NCI-H510A (cell line): ENCODE data around the gene PLA2G12A.

Experiments
- DNase-seq: peaks from one replicate; lab custom pipeline; 2025; lab: John Stamatoyannopoulos, UW

The PLA2G12A gene

DNA sequence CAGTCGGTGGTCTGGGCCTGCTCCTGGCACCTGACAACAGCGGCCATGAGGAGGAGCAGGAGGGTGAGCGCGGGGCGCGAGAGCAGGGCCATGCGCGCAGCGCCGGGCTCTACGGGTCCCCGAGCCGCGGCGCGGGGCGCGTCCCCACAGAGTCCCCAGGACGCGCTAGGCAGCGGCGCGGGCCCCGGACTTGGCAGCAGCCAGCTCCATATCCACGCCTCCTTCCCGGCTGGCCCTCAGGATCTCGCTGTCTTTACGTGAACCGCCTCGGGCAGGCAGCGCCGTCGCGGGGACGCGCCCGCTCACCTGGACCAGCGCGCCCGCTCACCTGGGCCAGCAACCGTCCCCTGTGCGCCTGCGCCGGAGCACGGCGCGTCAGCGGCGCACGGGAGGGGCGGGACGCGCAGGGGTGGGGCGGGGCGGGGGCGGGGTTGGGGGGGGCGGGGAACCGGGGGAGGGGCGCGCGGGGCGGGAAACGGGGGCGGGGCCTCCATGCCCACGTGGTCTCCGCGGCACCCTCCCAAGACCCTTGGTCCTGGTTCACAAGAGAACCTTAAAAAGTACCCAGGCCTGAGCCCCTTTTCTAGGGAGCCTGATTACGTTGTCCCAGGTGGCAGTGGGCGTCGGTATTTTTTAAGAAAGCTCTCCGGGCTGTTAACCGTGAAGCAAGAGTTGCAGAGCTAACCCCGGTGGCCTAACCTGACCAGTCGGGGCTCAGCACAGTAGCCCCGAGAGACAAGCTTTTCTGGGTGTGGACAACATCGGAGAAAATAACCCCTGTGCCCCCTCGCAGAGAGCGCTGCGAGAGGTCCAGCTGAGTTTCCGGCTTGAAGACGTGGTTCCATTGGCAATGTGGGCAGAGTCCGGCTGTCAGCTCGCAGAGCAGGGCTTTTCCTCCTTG, at the start of gene PLA2G12A:
PLA2G12A (minus strand) TSS at position 353 of the 901 bp plus-strand sequence; CDS start at position 92, 261 bp downstream.
- DNase-seq: peak; percentile 64

DNA sequence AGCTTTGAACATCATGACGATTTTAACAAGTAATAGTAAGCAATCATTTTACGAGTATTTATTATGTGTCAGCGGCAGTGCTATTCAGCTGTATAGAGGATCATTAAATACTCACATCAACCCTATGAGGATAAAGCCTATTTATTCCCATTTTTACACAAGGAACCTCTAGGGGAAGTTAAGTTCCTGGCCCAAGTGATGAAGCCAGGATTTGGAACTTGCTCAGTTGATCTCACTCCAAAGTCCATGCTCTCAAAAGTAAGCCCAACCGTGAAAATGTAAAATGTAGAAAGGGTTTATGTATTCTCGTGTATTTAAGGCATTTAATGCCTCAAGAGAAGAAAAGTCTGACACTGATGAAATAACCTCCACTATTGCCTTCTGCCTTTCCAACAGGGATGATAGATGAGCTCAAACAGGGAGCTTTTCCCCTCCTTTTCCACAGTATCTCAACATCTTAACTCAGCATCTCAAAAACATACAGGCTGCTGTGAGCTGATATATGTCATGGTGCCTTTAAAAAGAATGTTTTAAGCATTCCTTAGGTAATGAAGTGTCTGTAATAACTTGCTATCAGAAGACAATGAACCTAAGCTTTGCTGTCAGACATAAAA, 35.0 kb upstream of the PLA2G12A start:
- DNase-seq: no peak

DNA sequence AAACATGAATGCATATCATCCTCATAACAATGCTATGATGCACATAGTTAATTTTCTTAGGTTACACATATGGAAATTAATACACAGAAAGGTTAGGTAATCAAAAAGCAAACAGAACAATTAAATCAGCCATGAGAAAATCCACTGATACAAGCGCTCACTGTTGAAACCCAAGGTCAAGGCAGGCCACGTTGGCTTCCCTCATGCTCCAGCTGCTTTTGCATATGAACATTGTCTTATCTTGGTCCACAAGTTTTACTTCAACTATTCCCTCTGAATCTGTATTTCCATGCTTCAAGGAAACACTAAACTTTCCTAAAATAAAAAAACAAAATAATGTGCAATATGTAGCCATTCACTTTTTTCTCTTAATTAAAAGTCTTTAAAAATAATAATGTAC, 34.5 kb upstream of the PLA2G12A start:
- no peak for DNase-seq

DNA sequence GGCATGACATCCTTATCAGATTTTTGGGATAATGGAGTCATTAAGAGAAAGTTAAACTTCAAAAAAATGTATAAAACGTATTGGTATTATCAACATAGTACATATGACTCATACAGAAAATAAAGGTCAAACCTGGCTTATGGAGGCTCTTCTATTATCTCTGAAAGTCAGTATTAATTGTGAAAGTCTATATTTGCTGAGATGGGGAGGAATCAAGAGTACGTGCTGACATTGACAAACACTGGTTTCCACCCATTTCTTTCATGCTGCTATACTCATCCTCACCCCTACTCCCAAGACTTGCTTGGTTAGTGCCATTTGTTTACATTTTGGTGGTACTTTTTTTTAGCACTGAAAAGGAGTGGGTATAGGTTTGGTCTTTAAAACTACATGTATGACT, 30.8 kb upstream of the PLA2G12A start:
- DNase-seq: no peak

DNA sequence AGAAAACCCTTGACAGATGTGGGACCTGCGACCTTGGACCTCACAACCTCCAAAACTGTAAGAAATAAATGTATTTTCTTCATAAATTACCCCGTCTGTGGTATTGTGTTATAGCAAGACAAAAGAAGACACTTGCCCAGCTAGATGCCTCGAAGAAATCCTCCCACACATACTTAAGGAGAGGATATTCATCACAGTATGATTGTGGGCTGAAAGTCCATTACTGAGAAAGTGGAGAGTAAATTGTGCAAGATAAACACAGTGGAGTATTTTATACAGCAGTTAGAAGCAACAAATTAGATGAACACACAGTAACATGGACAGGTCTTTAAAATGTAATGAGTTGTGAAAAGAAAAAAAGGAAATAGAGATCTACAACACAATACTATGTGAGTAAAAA, 25.8 kb upstream of the PLA2G12A start:
- DNase-seq: no peak

DNA sequence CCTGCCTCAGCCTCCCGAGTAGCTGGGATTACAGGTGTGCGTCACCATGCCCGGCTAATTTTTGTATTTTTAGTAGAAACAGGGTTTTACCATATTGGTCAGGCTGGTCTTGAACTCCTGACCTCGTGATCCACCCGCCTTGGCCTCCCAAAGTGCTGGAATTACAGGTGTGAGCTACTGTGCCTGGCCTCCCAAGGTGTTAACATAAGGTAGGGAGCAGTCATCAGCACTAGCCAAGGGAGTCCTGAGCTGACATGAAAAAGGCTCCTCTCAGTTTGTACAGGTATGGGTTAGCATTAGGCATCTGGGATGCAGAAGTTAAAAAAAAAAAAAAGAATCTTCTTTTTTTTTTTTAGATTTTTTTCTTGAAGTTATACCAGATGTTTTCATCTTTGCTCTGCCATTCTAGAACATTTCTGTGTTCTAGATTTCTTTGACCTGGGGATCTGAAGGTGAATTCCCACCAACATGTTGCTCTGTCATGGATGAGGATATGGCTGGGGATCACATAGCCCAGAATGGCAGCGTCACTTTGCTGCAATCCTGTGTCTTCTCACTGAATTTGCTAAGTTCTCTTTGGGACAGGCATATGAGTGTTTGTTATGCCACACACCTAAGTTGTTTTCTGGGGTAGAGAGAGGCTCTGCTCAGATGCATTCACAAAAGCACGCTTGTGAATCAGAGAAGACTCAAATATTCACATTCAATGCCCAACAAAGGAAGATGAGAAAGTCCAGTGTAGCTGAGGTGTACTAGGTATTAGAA, 24.4 kb upstream of the PLA2G12A start:
- no peak for DNase-seq

DNA sequence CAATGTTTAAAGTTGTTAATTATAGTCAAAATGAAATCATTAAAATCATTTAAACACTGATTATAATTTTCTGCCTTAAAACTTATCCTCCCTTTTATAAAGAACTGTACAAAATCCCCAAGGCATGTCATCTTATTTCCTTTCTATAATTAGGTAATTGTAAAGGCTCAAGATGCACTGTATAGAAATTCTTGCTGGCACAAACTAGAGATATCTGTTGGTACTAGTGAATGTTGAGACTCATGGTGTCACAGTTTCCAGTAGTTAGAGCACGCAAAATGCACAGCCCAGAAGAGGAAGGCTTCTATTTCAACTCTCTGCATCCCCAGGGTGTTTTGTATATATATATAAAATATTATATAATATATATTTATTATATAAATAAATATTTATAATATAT, 22.7 kb upstream of the PLA2G12A start:
- DNase-seq: no peak

DNA sequence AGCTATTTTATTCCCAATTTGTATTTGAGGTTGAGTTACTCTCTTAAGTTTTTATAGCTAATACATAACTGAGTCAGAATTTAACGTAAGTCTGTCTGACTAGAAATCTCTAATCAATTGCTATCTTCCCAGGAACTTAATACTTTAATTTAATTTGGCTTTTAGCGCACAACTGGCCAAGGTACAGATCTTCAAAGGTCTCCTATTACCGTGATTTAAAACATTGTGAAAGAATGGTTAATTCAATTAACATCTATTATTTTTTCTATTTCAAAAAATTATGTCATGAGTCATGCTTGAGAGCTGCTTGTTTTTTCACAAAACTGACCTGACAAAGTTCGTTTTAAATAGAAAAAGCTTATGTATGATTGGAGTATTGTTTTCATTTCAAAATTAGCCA, 22.0 kb upstream of the PLA2G12A start:
- no peak for DNase-seq

DNA sequence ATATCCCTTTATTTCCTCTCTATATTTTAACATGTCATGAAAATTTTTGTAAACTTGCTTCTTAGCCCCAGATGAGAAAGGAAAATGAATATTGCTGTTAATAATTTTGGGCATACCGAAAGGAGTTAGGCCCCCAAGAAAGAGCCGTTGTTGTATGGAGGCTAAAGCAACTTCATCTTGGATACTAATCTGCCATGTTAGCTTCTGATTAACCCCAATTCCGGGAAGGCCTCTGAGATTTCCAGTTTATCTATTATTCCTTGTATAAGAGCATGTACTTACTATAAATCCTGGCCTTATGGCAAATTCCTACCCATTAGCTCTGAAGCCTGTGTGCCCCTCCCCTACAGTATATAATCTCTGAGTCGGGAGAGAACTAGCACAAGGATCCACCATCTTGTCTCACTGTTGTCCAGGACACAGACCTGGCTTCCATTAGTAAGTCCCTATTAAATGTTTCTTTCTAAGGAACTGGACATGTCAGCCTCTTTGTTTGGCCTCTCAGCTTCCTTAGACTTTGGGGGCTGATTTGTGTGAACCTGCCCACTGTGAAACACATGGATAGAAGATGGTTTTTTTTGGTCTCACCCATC, 20.9 kb upstream of the PLA2G12A start:
- no peak for DNase-seq

DNA sequence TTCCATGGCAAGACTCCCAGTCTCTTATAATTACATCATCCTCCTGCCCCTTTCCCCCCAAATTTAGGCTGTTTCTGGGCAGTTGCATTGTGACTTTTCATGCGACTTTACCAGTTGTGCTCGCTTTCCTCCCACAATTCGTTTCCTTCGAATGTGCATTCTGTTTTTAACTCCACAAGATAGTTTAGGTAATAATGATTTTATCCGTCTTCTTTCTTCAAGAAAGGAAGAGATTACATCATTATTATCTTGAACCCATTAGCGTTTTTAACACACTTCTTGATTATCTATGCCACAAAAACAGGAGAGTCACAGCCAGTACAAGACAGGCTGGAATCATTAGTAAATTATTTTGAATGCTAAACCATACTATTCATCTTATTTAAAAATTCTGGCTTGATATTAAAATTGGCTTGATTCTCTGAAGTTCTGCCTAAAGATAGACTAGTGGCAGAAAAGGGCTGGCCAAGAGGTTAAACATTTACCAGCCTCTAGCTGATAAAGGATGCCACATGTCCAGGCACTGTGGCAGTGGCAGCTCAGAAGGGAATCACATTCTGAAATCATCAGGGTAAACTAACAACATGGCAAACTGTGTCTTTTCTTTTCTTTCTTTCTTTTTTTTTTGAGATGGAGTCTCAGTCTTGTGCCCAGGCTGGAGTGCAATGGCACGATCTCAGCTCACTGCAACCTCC, 19.7 kb upstream of the PLA2G12A start:
- DNase-seq: no peak

DNA sequence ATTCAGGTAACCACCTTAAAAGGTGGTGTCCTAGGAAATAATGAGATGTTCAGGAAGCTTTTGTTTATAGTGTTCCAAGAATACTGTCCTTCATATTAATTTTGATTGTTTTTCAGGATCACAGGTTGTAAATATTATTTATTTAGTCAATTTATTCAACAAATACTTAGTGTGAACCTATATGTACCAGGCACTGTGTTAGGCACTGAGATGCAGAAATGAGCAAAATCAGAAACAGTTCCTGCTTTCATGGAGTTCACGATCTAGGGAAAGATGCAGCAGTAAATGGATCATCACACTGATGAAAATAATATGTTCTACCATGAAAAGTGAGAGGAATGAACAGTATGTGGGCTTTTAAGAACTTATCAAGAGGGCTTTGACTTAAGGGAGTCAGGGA, 18.2 kb upstream of the PLA2G12A start:
- no peak for DNase-seq

DNA sequence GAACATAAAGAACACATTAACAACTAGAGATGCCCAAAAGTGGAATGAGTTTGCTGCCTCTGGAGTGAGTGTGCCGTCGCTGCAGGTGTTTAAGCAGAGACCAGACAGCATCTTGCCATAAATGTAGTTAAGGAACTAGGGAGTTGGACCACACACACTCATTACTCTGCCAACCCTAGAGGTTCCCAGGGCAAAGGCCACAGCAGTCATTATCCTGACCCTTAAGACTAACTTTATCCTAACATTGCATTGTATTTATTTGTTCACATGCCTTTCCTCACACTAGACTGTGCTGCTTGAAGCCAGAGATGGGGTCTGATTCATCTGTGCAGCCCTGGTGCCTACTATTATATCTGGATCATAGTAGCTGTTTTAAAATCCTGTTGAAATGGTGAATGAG, 16.9 kb upstream of the PLA2G12A start:
- no peak for DNase-seq

DNA sequence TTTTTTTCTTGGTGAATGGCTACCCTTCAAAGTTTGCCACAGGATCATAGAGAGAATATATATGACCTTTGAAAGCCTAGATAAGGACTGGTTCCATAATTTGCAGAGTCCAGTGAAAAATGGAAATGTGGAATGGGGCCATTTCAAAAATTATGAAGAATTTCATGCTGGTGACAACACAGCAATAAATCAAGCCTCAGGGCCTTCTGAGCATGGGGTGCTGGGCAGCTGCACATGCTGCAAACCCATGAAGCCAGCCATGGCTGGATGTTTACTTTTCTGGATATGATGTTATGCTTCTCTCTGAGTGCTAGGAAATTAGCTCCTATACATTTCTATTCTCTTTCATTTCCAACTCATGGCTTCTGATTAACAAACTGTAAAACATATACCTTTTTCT, 16.0 kb upstream of the PLA2G12A start:
- no peak for DNase-seq

DNA sequence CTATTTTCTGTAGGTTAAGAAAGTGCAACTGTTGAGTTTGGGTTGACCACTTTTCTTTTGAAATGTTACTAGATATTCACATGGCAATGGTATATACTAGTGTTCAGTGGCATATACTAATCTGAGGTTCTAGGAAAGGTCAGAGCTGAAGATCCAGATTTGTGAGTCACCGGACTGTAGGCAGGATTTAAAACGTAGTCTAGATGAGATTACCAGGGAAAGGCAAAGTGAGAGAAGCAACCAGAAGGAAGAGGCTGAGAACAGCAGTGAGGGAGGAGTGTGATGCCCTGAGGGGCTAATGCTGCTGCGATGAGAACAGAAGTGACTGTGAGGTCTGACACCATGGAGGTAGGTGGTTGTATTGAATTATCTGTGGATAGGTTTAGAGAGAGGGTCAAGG, 9.7 kb upstream of the PLA2G12A start:
- no peak for DNase-seq

DNA sequence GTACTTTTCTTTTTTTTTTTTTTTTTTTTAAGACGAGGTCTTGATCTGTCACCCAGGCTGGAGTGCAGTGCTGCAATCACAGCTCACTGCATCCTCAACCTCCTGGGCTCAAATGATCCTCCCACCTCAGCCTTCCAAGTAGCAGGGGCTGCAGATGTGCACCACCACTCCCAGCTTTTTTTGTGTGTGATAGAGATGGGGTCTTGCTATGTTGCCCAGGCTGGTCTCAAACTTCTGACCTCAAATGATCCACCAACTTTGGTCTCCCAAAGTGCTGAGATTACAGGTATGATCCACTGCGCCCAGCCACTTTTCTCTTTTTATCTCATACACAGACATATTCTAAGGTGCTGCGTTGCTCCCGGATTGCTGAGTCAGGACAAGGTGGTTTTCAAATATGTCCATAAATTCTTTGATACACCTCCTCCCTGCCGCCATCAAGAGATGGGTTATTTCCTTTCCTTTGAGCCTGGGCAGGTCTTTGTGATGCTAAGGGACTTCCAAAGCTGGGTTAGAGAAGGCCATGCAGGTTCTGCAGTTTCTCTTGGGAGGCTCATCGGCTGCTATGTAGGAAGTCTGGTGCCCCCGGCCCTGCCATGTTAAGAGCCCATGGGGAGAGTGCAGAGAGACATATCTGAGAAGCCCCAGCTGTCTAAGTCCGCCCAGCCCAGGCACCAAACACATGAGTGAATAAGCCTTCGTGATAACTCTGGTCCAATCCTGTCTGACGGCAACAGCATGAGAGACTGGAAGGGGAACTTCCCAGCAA, 8.4 kb upstream of the PLA2G12A start:
- DNase-seq: no peak

DNA sequence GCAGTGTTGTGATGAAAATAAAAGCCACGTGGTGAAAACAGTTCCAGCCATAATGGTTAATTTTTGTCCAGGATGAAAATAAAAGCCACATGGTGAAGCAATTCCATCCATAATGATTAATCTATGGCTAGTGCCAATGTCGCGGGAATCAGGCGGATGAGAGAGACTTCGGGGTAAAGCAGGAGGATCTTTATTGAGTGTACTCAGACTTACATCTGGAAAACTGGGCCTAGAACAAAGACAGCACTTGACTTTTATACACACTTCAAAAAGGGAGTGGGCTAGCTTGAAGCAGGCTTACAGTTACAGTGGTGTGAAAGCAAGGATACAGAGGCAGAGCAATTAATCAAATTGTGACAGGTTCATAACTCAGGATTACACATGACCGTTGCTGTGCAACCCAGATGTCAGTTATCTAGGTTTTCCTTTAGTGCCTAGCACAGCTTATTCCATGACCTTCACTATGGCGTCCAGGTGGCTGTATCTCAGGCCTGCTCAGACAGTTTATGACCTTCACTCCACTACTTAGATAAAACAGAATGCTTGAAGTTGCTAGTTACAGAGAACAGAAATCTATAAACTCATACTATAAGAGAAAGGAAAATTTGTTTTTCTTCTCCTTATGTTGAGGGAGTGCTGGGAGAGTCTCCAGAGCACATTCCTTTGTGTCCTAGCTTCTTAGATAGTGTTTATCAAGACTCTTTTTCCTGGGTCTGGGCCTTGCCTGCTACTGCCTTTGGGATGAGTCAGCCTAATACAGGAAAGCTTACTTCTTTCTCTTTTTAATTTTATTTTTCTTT, 5.9 kb upstream of the PLA2G12A start:
- peak; percentile 18 for DNase-seq

DNA sequence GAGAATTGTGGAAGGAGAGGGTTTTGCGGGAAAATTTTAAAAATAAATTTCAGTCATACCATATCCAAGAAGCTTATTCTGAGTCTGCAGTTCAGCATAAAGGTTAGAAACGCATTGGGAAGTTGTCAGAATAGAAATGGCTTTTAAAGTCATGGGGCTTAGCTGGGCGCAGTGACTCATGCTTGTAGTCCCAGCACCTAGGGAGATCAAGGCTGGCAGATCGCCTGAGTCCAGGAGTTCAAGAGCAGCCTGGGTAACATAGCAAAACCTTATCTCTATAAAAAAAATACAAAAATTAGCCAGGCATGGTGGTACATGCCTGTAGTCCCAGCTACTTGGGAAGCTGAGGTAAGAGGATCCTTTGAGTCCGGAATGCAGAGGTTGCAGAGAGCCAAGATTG, 3.9 kb upstream of the PLA2G12A start:
- no peak for DNase-seq

DNA sequence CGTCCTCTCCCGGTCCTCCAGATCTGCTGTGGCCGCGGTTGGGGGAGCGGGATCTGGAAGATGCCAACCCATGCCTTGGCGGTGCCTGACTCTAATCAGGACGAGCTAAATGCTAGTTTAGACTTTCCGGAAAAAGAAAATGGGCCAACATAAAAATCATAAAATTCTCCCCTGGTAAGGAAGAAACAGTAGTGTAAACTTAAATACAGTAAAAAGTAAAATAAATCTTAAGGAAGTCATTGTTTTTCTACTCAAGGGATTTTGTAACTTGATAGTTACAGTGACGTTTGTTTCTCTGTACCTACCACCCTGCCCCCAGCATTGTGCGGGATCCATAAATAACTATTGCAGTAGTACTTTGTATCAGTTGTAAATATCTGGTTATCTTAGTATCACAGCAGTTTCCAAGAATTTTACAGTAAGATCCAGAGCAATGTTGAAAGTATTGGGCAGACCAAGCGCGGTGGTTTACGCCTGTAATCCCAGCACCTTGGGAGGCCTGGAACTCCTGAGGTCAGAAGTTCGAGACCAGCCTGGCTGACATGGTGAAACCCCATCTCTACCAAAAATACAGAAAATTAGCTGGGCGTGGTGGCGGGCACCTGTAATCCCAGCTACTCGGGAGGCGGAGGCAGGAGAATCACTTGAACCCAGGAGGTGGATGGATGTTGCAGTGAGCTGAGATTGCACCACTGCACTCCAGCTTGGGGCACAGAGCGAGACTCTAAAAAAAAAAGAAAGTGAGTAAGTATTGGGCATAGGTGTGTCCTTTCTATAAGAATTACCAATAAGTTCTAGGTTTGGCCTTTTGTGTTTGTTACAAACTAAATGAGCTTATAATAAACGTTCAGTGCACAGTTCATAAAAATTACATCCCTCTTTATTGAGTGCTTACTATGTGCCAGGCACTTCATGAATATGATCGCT, 1.0 kb upstream of the PLA2G12A start:
- DNase-seq: no peak

DNA sequence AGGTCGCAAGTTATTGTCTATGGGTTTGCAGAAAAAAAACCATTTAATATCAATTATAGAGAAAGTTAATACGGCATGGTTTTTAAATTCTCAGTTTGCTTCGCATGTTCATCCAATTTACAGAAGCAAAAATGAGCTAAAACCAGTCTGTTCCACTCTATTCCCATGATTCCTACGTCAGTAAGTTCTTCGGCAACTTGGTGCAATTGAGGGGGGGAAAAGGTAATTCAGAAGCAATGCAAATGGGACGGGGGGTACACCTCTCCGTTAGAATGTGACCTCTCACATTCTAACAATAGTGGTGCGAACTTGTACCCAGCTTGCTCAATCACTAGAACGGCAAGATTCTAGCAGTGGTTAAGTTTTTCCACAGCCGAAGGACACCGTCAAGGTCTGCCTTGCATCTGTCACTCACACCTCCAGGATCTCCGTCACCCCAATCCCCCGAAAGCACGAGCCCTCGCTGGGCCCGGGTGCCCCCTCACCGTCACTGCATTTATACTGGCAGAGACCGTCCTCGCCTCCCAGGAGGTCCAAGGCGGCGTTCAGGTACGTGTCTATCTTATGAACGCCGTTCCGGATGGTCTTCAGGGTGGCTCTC, 653 bp downstream of the PLA2G12A start:
- DNase-seq: no peak
